GM12874 (cell line): Measurements from ENCODE around the gene LRRN4CL.

Experiments used
- TF ChIP-seq, protein P1 (sequence below): IDR thresholded peaks from 2 replicates; pipeline ENCODE4 v1.5.1; 2011; ENCODE audit warnings: low read depth, mild to moderate bottlenecking, control low read depth, low read length, moderate library complexity; ENCODE audit not compliant: insufficient read depth

LRRN4CL gene

DNA sequence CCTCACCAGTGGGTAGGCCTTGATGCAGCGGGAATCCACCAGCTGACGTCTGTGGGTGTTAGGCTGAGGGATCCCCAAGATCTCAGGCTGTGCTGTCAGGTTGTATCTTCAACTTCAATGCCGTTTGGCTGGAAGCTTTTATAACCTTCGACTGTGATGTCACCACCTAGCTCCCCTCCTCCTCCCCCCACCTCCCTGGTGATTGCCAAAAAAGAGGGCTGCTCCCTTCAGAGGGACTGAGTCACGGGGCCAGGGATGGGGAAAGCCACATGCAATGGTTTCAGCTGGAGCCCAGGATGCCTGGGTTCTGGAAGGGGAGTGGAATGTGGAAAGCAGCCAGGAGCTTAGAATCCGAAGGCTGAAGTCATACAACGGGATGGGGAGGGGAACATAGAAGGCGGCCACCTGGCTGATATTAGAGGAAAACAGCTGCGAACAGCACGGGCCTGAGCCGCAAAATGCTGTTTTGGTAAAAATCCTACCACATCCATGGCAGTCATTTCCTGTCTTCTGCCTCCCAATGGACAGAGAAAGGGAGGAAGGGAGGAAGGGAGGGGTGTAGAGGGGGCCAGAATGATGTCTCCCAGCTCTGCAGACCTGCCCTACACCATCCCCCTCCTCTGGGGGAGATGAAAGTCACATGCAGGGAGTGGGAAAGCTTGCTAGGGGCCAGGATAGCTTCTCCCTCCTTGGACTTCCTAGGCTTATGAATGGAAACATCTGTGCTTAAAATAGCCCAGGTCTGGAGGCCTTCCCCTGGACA is at the start of gene LRRN4CL:
Gene LRRN4CL, minus strand, starts transcription at position 110 of the 763 bp plus-strand sequence. CDS start 1,022 bp downstream, outside the sequence.
- TF ChIP-seq, protein P1, sequence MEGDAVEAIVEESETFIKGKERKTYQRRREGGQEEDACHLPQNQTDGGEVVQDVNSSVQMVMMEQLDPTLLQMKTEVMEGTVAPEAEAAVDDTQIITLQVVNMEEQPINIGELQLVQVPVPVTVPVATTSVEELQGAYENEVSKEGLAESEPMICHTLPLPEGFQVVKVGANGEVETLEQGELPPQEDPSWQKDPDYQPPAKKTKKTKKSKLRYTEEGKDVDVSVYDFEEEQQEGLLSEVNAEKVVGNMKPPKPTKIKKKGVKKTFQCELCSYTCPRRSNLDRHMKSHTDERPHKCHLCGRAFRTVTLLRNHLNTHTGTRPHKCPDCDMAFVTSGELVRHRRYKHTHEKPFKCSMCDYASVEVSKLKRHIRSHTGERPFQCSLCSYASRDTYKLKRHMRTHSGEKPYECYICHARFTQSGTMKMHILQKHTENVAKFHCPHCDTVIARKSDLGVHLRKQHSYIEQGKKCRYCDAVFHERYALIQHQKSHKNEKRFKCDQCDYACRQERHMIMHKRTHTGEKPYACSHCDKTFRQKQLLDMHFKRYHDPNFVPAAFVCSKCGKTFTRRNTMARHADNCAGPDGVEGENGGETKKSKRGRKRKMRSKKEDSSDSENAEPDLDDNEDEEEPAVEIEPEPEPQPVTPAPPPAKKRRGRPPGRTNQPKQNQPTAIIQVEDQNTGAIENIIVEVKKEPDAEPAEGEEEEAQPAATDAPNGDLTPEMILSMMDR, result no peak

DNA sequence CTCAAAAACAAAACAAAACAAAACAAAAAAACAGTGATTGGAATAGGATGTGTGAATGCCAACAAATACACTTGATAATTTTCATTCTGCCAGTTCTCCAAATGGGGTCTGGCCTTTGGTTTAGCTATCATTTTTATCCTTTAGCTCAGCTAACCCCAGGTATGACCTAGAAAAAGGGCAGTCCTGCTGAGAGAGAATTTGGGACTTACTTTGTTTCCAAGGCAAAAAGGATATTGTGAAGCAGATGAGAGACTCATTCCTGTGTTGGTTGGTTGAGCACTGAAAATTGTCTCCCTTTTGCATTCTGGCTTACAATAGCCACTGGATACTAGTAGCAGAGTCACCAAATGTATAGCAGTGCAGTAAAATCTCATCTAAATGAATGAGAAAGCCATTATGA is 47.9 kb upstream of the LRRN4CL start:
- TF ChIP-seq, protein P1, result no peak

DNA sequence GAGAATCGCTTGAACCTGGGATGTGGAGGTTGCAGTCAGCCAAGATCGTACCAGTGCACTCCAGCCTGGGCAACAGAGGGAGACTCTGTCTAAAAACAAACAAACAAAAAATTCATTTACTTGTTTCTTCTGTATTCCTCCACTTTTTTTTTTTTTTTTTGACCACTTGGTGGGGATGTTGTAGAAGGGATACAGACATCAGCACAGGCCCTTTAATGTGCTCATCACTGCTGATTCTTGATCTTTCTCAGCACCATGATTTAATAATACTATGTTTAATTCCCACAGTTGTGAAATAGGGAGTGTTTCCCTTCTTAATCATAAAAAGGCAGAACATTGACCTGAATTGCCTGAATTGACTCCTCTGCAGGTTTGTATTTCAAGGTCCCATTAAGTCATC is 43.5 kb upstream of the LRRN4CL start:
- TF ChIP-seq, protein P1, result no peak

DNA sequence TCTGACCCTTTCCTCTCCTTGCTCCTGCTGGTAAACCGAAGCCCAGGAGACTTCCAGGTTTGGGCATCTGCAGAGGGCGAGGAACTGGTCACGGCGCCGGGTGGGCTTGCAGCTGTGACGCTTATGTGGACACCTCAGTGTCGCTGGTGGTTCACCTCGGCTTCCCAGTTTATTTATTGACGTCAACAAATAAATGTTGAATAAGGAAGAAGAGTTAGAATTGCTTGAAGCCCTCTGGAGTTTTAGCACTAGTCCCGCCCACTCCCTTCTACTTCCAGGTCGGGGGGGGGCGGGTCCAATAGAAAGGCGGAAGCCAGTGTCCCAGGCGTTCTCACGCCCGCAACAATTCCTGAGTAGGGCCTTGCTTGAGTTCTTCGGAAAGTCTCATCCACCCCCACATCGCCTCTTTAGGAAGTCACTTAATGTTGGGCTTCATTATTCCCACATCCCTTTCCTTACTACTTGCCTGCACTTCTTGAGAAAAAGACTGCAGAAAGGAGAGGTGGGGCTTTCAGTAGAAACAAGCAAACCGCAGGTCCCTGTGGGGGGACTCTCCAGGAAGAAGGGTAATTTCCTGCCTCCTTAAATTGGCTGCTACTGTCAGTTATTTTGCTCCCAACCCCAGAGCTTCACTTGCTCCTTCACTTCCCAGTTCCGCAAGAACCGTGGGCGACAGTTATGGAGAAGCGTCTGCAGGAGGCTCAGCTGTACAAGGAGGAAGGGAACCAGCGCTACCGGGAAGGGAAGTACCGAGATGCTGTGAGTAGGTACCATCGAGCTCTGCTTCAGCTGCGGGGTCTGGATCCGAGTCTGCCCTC is 39.0 kb upstream of the LRRN4CL start, which contains the start of gene TTC9C:
Gene TTC9C, plus strand, starts transcription at position 316 of the 818 bp plus-strand sequence. Its CDS starts 363 bp downstream, at position 679.
- TF ChIP-seq, protein P1, result no peak

DNA sequence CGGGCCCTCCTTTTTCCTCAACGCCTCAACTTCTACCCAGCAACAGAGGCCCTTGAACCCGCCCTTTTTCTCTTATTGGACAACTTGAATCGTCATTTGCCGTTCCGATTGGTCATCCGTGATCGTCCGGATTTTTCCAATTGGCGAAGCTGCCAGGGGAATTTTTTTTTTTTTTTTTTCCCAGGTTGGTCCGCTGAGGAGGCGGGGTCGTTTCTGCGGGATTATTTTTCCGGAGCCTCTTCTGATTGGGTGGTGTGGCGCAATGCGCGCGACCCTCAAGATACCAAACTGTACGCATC is 38.5 kb upstream of the LRRN4CL start:
- TF ChIP-seq, protein P1, result no peak

DNA sequence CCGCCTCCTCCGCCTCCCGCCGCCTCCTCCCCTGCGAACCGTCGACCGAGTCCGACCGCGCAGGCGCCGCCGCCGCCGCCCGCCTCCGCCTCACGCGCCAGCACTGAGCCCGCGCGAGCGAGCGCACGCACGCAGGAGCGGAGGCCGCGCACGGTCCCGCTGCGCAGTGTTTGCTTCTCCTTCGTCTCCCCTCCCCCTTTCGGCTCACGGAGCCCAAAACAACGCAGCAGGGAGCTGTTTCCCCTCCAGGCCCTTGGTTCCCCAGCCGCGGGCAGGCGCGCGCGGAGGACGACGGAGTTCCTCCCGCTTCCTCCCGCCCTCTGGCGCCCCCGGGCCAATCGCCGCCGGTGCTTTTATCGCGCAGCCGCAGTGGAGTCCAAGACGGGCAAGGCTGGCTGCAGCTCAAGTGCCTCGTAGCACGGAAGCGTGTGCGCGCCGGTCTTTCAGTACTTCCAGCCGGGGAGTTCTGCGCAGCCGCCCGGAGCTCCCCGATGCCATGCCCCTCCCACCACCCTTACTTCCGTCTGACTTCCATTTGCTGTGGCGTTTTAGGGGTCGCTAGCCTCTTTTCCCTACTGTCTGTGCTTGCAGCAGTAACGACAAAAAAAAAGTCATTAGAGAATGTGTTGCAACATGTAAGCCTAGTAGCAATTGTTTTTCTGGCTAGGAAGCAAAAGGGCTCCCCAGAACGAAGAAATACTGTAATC is 38.0 kb upstream of the LRRN4CL start, which contains the start of gene HNRNPUL2:
Gene HNRNPUL2, minus strand, starts transcription at position 293 of the 707 bp plus-strand sequence. CDS start 301 bp downstream, outside the sequence.
- TF ChIP-seq, protein P1, result no peak

DNA sequence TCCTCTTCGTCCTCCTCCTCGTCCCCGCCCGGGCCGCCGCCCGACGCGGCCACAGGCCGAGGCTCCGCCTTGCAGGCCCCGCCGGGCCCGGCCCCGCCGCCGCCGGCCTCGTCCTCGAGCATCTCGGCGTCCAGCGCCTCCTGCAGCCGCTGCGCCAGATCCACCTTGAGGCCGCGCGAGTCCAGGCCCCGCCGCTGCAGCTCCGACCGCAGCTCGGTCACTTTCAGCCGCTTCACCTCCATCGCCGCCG is 37.5 kb upstream of the LRRN4CL start:
- TF ChIP-seq, protein P1, result no peak
